HG03045 (cell line): ENCODE data around the gene PMS1.
"Not testable (repeated sequence)": the region's sequence is repeated elsewhere in the genome, so short reads cannot be mapped to it uniquely, and the experiment has no call there.

Experiments used
- ATAC-seq: cut with Tn5 transposase; IDR thresholded peaks from one replicate; pipeline ENCODE4 v1.9.1; 2021; ENCODE audit warnings: mild to moderate bottlenecking, moderate library complexity; ENCODE audit not compliant: unreplicated experiment

PMS1 gene

DNA sequence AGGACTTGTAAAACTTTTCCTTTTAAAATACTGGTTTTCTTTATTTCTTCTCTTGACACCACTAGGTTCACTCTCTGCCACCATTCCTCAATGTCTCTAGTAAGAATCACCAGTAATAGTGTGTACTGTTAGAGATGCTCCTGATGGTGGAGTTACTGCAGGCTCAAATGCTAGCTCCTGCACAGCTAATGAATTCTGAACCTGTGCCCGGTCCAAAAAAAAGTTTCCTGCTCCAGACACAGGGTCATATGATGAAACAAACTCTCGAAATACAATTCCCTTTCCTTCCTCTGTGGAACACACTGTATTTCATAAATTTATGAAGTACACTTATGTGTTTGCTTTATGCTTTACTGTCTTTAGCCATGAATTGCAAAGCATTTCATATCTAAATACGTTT, 19.2 kb downstream of the PMS1 start:
- ATAC-seq = no peak

DNA sequence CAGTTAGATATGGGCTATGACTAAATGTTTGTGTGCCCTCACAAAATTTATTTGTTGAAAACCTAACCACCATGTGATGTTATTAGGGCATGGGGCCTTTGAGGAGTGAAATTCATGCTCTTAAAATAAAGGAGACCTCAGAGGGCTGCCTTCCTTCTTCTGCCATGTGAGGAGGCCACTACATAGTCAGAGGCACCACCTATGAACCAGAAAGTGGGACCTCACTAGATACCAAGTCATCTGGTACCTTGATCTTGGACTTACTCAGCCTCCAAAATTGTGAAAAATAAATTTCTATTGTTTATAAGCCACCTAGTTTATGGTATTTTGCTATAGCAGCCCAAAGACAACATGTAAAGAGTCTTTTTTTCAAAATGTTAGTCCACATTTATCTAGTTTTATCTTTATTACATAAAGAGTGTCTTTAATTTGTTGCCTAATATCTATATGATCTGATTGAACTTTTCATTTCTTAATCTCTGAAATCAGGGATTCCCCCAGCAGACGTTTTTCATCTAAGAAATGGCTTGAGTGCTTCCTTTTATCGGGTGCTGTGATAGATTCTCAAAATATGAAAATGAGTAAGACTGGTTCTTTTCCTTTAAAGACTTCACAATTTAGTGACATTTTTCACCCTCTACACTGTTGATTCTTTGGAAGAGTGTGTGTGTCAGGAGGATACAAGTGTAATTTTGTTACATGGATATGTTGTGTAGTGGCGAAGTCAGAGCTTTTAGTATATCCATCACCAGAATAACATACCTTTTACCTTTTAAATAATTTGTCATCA, 34.2 kb downstream of the PMS1 start:
- ATAC-seq = no peak

DNA sequence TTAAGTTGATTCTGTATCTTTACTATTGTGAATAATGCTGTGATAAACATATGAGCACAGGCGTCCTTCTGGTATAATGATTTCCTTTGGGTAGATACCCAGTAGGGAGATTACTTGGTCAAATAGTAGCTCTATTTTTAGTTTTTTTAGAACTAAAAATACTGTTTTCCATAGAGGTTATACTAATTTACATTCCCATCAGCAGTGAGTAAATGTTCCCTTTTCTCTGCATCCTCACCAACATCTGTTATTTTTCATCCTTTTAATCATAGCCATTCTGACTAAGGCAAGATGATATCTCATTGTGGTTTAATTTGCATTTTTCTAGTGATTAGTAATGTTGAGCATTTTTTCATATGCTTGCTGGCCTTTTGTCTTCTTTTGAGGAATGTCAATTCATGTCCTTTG, 35.1 kb downstream of the PMS1 start:
- ATAC-seq = no peak

DNA sequence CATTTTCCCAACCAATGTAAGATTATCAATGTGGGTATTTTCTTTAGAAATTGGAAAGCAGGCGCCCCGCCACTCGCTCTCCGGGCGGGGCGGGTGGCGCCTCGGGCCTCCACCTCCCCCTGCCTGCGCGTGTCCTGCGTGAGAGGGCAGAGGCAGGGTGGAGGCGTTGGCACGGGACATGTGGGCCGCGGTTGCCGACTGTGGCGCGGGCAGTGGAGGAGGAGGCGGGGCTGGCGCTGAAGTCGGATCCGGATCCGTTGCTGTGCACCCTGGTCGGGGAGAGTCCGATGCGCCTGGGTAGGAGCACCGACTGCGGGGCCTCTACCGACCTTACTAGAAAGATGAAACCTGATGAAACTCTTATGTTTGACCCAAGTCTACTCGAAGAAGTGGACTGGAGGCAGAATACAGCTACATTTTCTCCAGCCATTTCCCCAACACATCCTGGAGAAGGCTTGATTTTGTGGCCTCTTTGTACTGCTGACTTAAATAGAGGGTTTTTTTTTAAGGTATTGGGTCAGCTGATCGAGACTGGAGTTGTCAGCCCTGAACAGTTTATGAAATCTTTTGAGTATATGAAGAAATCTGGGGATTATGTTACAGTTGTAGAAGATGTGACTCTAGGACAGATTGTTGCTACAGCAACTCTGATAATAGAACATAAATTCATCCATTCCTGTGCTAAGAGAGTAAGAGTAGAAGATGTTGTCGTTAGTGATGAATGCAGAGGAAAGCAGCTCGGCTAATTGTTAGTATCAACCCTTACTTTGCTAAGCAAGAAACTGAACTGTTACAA, 37.9 kb downstream of the PMS1 start:
- ATAC-seq = no peak

DNA sequence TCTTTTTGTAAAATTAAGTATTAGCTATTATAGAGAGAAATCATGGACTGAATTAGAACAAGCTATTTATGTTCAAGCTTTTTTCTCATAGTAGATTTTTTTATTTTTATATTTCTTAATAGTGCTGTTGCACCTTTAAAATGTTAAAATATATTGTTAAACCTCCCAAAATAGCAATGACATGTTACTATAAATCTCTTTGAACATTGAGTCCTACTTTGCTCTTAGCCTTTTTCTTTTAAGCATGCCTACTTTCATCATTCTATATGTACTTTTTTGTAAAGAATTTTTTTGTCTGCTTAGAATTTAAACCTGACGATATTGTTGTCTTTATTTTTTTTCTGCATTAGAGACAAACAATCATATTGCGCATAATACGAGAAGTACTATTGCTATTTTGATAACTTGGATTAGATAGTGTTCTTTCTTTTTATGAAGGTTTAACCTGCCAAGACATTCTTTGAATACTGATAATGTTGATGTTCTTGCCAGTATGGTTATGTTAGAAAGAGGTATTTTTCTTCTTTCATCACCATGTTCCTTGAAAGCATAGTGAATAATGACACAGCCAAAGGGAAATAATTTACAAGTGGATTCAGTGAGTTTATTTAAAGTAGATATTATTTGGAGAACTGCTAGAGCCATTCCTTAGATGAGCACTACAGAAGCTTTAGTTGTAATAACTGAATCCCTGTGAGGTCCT, 40.6 kb downstream of the PMS1 start:
- ATAC-seq = no peak

DNA sequence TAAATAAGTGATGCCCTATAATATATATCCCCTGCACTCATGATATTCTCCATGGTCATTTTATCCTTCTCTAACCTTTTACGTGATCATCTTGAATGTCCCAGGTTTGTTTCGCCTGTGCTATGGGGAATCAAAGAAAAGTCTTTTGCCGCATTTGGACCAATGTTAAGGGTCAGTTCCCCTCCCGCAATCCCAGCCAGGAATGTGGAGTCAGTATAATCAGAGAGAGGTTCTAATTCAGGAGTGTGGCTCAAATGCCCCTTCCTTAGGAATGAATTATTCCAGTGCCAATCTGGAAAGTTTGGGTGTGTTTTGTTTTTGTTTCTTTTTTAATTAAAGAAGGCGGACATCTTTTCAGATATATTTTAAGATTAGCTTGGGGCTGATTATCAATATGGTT, 41.8 kb downstream of the PMS1 start:
- no peak for ATAC-seq

DNA sequence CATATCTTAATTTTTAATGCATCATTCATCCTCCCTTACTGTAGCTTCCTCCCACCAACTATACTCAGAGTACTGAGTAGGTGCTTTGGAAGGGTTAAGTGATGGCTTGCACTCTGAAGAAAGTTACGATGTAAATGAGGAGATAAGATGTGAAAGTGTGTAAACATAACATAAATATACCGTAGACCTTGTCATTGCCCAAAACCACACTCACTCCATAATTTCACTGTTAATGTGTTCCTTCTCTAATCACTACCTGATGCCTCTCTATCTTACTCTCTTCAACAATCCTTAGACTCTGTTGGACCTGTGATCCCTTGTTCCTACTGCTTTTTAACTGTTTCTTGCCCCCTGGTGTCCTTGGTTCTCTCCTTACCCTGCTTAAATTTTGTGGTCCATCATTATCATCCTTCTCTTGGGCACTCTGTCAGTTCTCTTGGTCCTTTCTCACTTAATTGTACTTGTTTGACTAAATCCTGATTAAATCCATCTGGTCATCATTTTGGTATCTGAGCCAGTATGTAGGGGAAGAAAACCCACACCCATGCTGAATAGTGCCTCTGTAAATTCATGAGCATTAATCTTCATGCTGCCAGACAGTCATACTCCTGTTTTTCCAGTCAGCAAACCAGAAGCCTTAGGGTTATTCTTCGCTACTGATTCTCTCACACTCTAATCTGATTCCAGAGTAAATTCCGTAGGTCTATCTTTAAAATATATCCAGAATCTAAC, 45.0 kb downstream of the PMS1 start:
- no peak for ATAC-seq

DNA sequence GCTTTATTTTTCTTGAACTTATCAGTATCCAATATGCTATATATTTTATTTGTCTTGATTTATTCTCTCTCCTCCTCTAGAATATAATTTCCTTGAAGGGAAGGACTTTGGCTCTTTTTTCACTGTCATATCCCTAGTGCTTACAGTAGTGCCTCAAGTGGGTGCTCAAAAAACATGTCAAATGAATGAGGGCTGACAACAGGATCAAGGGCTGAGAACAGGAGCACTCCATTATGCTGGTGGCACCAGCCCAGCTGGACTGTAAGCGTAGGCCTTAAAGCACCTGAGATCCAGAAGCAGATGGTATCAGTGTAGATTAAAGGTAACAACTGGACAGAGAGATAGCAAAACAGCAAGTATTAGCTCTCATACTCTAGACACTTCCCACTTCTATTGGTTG, 46.3 kb downstream of the PMS1 start:
- no peak for ATAC-seq

DNA sequence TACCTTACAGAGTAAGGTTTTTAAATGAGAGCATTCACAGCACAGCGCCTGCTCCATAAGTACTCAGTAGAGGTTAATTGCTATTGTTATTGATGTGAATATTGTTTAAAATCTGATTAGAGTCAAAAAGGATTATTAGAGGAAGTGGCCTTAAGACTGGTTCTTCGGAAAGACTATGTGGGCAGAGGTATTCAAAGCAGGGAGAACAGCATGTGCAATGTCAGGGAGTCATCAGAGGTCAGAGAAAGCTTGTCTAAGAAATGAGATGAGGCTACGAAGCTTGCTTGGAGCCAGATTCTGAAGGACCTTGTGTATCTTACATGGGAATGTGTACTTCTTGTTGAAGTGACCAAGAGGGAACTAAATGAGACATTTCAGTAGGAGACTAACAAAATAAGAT, 49.8 kb downstream of the PMS1 start:
- ATAC-seq = no peak

DNA sequence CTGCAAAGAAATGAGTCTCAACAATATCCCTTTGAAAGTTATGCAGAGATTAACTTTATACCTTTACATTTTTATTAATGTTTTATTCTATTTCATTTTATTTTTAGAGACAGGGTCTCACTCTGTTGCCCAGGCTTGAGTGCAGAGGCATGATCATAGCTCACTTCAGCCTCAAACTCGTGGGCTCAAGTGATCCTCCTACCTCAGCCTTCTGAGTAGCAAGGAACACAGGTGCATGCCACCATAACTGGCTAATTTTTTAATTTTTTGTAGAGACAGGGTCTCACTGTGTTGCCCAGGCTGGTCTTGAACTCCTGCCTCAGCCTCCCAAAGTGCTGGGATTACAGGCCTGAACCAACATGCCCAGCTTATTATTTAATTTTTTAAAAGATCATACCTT, 50.4 kb downstream of the PMS1 start:
- not testable (repeated sequence) for ATAC-seq

DNA sequence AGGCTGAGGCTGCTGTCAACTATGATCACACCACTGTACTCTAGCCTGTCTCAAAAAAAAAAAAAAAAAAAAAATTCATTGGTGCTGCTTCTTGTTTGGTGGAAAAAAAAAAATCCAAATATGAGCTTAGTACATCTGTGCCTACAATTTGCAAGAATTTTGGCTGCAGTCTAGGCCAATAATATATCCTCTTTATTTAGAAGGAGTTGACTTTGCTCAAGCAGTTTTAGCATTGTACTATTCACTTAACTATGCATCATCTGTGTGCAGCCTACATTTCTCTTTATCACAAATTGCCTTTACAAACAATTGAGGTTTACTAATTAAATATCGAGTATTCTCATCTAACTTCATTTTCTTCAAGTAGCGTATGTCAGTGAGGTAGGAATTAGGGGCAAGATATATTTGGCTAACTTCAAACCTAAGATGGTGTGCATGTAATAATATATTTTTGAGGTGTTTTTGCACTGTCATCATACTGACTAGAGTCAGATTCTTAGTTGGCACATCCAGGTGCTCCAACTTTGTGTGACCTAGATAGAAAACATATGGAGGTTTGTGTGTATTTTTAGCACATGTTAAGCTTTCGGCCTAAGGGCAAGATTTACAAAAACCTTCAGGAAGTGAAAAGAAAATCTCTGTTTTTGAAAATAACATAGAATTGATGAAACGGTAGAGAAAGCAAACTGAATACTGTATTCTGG, 51.8 kb downstream of the PMS1 start:
- no peak for ATAC-seq

DNA sequence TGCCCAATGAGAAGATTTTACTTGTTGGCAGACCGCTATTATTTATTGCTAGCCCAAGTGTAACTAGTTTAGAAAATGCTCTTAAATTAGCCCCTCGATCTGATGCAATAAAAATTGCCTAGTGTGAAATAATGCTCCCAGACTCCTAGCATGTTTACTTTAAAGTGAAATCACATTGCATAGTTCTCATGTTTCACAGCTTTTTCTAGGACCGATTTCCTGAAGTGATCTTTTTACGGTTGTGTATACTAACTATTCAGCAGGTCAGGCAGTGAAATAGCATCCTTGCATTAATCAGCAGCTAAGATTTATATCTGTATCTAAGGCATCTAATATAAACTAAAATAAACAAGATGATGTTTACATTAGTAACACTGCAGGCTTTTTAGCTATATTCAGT, 52.4 kb downstream of the PMS1 start:
- no peak for ATAC-seq

DNA sequence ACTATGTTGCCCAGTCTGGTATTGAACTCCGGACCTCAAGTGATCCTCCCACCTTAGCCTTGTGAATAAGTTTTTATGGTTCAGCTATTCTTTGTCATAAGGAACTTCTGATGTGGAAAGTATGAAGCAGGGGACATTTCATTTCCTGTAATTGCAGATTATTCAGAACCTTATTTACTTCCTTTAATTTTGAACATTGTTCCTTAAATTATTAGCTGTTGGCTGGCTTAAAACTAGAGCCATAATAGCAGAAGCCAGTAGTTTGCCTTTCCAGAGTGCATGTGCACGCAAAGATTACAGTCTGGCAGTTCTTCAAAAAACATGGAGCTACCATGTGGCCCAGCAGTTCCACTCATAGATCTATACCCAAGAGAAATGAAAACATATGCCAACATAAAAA, 53.1 kb downstream of the PMS1 start:
- no peak for ATAC-seq

DNA sequence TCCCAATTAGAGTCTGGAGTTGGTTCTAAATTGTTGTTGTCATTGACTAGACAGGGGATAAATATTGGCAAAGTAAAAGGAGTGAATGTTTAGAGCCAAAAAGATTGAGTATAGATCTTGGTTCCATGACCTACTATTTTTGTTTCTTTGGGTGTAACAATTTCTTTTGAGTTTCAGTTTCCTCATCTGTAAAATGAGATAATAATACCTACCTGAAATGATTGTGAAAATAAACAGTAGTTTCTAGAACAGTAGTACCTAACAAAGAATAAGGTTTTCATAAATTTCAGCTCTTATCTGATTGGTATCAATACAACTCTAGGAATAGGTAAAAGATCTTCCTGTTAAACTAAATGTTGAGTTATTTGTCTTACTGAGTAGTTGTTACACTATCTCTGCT, 56.8 kb downstream of the PMS1 start:
- no peak for ATAC-seq

DNA sequence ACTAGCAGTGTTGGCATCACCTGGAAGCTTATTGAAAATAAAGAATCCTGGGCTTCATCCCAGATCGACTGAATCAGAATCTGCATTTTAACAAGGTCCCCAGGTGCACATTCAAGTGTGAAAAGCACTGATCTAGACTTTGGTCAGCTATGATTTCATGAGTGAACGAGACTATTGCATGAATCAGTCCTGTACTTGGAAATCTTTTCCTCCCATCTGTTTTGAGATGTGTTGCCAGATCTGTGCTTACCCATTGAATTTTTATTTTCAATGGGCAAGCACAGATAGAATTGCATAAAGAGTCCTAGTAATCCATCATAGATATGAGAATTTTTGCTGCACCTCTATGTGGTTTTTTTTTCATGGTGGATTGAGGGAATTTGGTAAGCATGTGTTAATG, 64.0 kb downstream of the PMS1 start:
- ATAC-seq = no peak

DNA sequence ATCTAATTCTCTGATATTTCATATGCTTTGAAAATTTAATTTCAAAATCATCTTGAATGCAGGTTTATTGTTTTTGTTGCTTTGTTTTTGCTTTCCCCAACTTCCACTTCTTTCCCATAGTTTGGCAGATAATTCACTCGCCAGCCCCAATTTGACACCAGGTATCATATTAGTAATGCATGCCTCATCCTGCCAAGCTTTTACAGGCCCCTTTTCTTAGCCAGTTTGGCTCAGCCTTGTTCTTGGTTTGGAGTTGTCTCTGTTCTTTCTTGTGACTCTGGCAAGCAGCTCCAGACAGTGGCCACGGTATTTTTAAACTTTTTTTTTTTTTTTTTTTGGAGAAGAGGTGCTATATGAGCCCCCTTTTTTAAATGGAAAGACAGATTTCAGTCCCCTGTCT, 65.3 kb downstream of the PMS1 start:
- ATAC-seq = no peak

DNA sequence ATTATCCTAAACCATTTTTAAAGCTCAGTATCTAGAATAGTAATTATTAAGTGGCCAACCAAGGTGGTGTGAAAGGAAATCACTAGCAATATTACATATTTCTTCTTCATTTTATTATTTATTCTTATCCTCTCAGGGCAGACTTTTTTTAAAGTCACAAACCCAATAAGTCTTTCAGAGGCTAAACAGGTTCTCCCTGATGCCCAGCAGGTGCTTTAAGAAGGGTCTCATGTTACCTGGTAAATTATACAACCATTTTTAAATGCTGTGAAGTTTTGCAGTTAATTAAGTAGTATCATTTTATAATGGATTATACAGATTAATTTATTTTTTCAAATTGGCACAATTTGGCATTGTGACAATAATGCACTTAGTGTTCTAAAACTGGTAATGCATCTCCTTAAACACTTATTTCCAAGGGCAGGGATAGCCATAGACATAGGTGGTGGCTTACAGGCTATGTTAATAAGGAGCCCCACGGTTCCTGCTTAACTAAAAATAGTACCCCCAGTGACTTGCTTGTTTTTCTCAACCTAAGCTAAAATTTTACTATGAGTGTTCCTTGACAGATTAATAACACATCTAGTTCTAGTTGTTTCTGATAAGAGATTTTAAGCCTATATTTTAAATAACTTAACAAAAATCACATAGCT, 67.0 kb downstream of the PMS1 start:
- no peak for ATAC-seq

DNA sequence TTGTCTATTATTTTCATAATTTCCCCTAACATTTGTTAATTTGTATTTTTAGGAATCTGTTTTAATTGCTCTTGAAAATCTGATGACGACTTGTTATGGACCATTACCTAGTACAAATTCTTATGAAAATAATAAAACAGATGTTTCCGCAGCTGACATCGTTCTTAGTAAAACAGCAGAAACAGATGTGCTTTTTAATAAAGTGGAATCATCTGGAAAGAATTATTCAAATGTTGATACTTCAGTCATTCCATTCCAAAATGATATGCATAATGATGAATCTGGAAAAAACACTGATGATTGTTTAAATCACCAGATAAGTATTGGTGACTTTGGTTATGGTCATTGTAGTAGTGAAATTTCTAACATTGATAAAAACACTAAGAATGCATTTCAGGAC, 69.9 kb downstream of the PMS1 start:
- no peak for ATAC-seq

DNA sequence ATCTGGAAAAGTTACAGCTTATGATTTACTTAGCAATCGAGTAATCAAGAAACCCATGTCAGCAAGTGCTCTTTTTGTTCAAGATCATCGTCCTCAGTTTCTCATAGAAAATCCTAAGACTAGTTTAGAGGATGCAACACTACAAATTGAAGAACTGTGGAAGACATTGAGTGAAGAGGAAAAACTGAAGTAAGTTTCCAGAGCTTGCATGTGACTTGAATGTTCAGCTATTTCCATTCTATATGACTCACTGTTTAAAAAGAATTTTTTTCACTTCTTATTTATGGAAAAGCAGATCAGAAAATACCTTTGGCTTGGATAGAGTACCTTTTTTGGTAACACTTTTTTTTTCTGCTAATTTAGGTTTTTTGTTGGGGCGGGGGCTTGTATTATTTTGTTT, 70.7 kb downstream of the PMS1 start:
- ATAC-seq = no peak

DNA sequence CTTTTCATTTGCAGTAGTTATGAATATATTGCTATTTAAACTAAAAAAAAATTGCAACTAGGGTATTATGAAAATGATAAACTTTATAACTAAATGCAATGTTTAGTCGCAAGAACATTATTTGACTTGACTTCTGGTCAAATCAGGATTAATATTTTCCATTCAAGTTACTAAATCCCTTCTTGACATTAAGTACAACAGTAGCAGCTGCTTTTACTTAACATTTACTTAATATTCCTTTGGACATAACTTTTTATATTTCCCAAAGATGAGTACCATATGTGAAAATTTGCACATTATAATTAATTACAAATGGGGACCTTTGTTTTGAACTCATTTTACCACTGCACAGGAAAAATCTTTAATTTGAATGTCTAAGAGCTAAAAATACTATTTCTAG, 74.0 kb downstream of the PMS1 start:
- ATAC-seq = no peak
